ENCODE measurements around the gene IGFBPL1.
"Not testable (repeated sequence)": the region's sequence is repeated elsewhere in the genome, so short reads cannot be mapped to it uniquely, and the experiment has no call there.

Gene IGFBPL1

GRCh38 chr9:38382141-38382540 lies 42.1 kb downstream of the IGFBPL1 start:
- Histone ChIP-seq H3K4me1 (ENCODE audit: low read length) (no peaks in the 10 kb centered on the region), H3K79me2 (ENCODE audit: low read length) (no peaks in the 10 kb centered on the region), H2AFZ (ENCODE audit: low read length) (no peak overlapping the region), H3K4me3 (ENCODE audit: low read length) (no peak overlapping the region), H3K27me3 (replicated peaks; ENCODE audit: insufficient read depth, low read length) (no peaks in the 10 kb centered on the region), H3K27ac (ENCODE audit: low read length) (no peak overlapping the region), H3K9me3 (replicated peaks; ENCODE audit: insufficient read depth, low read length) (no peaks in the 10 kb centered on the region), H3K9ac (ENCODE audit: low read length) (no peak overlapping the region), H3K4me2 (ENCODE audit: low read depth, low read length) (no peak overlapping the region), H3F3A (ENCODE audit: insufficient read depth, low read length) (no peaks in the 10 kb centered on the region), H3K36me3 (replicated peaks; ENCODE audit: insufficient read depth, low read length) (no peaks in the 10 kb centered on the region), H3K9me2 (replicated peaks; ENCODE audit: insufficient read depth, low read length) (no peaks in the 10 kb centered on the region), H4K20me1 (ENCODE audit: insufficient read depth, low read length) (no peaks in the 10 kb centered on the region)
- no peak for DNase-seq
- TF ChIP-seq EZH2phosphoT487 (IDR thresholded peaks at IDR 0.05; ENCODE audit: low read length): no peak

GRCh38 chr9:38380872-38381534 lies 43.3 kb downstream of the IGFBPL1 start:
- Histone ChIP-seq H3K4me3 (ENCODE audit: low read length) (no peak overlapping the region), H3K36me3 (replicated peaks; ENCODE audit: insufficient read depth, low read length) (no peaks in the 10 kb centered on the region), H3K27me3 (replicated peaks; ENCODE audit: insufficient read depth, low read length) (no peaks in the 10 kb centered on the region), H3K9ac (ENCODE audit: low read length) (no peak overlapping the region), H3F3A (ENCODE audit: insufficient read depth, low read length) (no peaks in the 10 kb centered on the region), H3K9me2 (replicated peaks; ENCODE audit: insufficient read depth, low read length) (no peaks in the 10 kb centered on the region), H3K27ac (ENCODE audit: low read length) (no peak overlapping the region), H2AFZ (ENCODE audit: low read length) (no peak overlapping the region), H3K4me1 (ENCODE audit: low read length) (no peaks in the 10 kb centered on the region), H3K4me2 (ENCODE audit: low read depth, low read length) (no peak overlapping the region), H3K9me3 (replicated peaks; ENCODE audit: insufficient read depth, low read length) (no peaks in the 10 kb centered on the region), H4K20me1 (ENCODE audit: insufficient read depth, low read length) (no peaks in the 10 kb centered on the region), H3K79me2 (ENCODE audit: low read length) (no peaks in the 10 kb centered on the region)
- no peak for TF ChIP-seq EZH2phosphoT487 (IDR thresholded peaks at IDR 0.05; ENCODE audit: low read length)
- DNase-seq: no peak

- Histone ChIP-seq H2AFZ (ENCODE audit: low read length) (no peak overlapping the region), H3K27me3 (replicated peaks; ENCODE audit: insufficient read depth, low read length) (no peaks in the 10 kb centered on the region), H3F3A (ENCODE audit: insufficient read depth, low read length) (no peaks in the 10 kb centered on the region), H3K9ac (ENCODE audit: low read length) (no peak overlapping the region), H3K79me2 (ENCODE audit: low read length) (no peaks in the 10 kb centered on the region), H3K9me3 (replicated peaks; ENCODE audit: insufficient read depth, low read length) (no peaks in the 10 kb centered on the region), H3K27ac (ENCODE audit: low read length) (no peak overlapping the region), H3K36me3 (replicated peaks; ENCODE audit: insufficient read depth, low read length) (no peaks in the 10 kb centered on the region), H3K4me3 (ENCODE audit: low read length) (no peak overlapping the region), H3K4me2 (ENCODE audit: low read depth, low read length) (no peak overlapping the region), H3K9me2 (replicated peaks; ENCODE audit: insufficient read depth, low read length) (no peaks in the 10 kb centered on the region), H4K20me1 (ENCODE audit: insufficient read depth, low read length) (no peaks in the 10 kb centered on the region), H3K4me1 (ENCODE audit: low read length) (no peaks in the 10 kb centered on the region)
- TF ChIP-seq EZH2phosphoT487 (IDR thresholded peaks at IDR 0.05; ENCODE audit: low read length) (no peak), EZH2 (optimal IDR thresholded peaks at IDR 0.05; ENCODE audit: low read depth, low read length) (no peak)
- DNase-seq: no peak
Observed at GRCh38 chr9:38380230-38380871, 43.9 kb downstream of the IGFBPL1 start.

GRCh38 chr9:38377336-38378083 lies 46.7 kb downstream of the IGFBPL1 start:
- H2AFZ ChIP-seq (ENCODE audit: low read length): not testable (repeated sequence)

GRCh38 chr9:38376021-38376670 lies 48.1 kb downstream of the IGFBPL1 start:
- Histone ChIP-seq H3K4me3 (ENCODE audit: low read length) (no peak overlapping the region), H3F3A (ENCODE audit: insufficient read depth, low read length) (no peaks in the 10 kb centered on the region), H2AFZ (ENCODE audit: low read length) (no peak overlapping the region), H3K27me3 (replicated peaks; ENCODE audit: insufficient read depth, low read length) (no peaks in the 10 kb centered on the region), H3K9me3 (replicated peaks; ENCODE audit: insufficient read depth, low read length) (no peaks in the 10 kb centered on the region), H3K27ac (ENCODE audit: low read length) (no peak overlapping the region), H3K36me3 (replicated peaks; ENCODE audit: insufficient read depth, low read length) (no peaks in the 10 kb centered on the region), H3K9me2 (replicated peaks; ENCODE audit: insufficient read depth, low read length) (no peaks in the 10 kb centered on the region), H4K20me1 (ENCODE audit: insufficient read depth, low read length) (no peaks in the 10 kb centered on the region), H3K79me2 (ENCODE audit: low read length) (no peaks in the 10 kb centered on the region), H3K4me1 (ENCODE audit: low read length) (no peaks in the 10 kb centered on the region), H3K9ac (ENCODE audit: low read length) (no peak overlapping the region), H3K4me2 (ENCODE audit: low read depth, low read length) (no peak overlapping the region)
- TF ChIP-seq CTCF (IDR thresholded peaks at IDR 0.05; ENCODE audit: low read length) (no peak), EZH2 (optimal IDR thresholded peaks at IDR 0.05; ENCODE audit: low read depth, low read length) (no peak), EZH2phosphoT487 (IDR thresholded peaks at IDR 0.05; ENCODE audit: low read length) (no peak)
- no peak for DNase-seq

More at GRCh38 chr9:38377336-38378083, 46.7 kb downstream of the IGFBPL1 start:
- not testable (repeated sequence) for DNase-seq; H3K9me3 ChIP-seq (replicated peaks; ENCODE audit: insufficient read depth, low read length); H3K4me2 ChIP-seq (ENCODE audit: low read depth, low read length); H4K20me1 ChIP-seq (ENCODE audit: insufficient read depth, low read length); H3K27ac ChIP-seq (ENCODE audit: low read length); H3K4me1 ChIP-seq (ENCODE audit: low read length); H3K79me2 ChIP-seq (ENCODE audit: low read length); H3F3A ChIP-seq (ENCODE audit: insufficient read depth, low read length); H3K36me3 ChIP-seq (replicated peaks; ENCODE audit: insufficient read depth, low read length); H3K9me2 ChIP-seq (replicated peaks; ENCODE audit: insufficient read depth, low read length); H3K27me3 ChIP-seq (replicated peaks; ENCODE audit: insufficient read depth, low read length); H3K9ac ChIP-seq (ENCODE audit: low read length); H3K4me3 ChIP-seq (ENCODE audit: low read length)

Measured in MM.1S (cell line).